A673 (cell line): ENCODE results near the gene ADGRL1. TPM values are rescaled to one million over a fixed set of nuclear protein-coding genes. Genes with fewer than 3 reads are reported as not detected.
A peak's percentile ranks its signal among the peaks of the same experiment; 100 is the strongest.

Experiments used
- BruUV-seq: library from RNA; stranded (reverse); fragments of 400-500 nt; replicated peaks from 2 replicates; lab custom pipeline; 2021; lab: Mats Ljungman, UMichigan
- CTCF ChIA-PET: fragments of 300-600 bp; sonication (Branson Sonifier 250); formaldehyde crosslinking; loops from one replicate; lab custom pipeline; 2022; ENCODE audit warnings: antibody characterized with exemption; lab: Charles Lee
- POLR2A ChIA-PET: fragments of 300-600 bp; sonication (Branson Sonifier 250); formaldehyde crosslinking; loops from one replicate; lab custom pipeline; 2022; ENCODE audit warnings: antibody characterized with exemption; ENCODE audit not compliant: low non-redundant PET; lab: Charles Lee
- DNase-seq: peaks from one replicate; pipeline ENCODE4 v3.0.0-alpha.2; 2015; ENCODE audit warnings: low spot score
- H3K27ac ChIP-seq: fragments of 200-600 bp; sonication (generic); 2 replicates; pipeline ENCODE4 v1.5.1; 2016; ENCODE audit warnings: mixed run types, low read depth, mild to moderate bottlenecking, mixed read lengths, antibody characterized with exemption, low read length; ENCODE audit not compliant: poor library complexity, severe bottlenecking
- H3K27me3 ChIP-seq: fragments of 200-600 bp; sonication (generic); replicated peaks from 2 replicates; pipeline ENCODE4 v1.6.1; 2017; ENCODE audit warnings: mixed run types, low read depth, mild to moderate bottlenecking, mixed read lengths, antibody characterized with exemption, low read length; ENCODE audit not compliant: insufficient read depth, poor library complexity
- H3K36me3 ChIP-seq: fragments of 200-600 bp; sonication (generic); 2 replicates; pipeline ENCODE4 v1.6.1; 2016; ENCODE audit warnings: mixed run types, mild to moderate bottlenecking, mixed read lengths, antibody characterized with exemption, low read length; ENCODE audit not compliant: insufficient read depth, poor library complexity, severe bottlenecking
- H3K4me1 ChIP-seq: fragments of 200-600 bp; sonication (generic); 2 replicates; pipeline ENCODE4 v1.6.1; 2017; ENCODE audit warnings: mixed run types, mild to moderate bottlenecking, mixed read lengths, antibody characterized with exemption, low read length; ENCODE audit not compliant: insufficient read depth, poor library complexity, severe bottlenecking
- H3K4me3 ChIP-seq: fragments of 200-600 bp; sonication (generic); 2 replicates; pipeline ENCODE4 v1.5.1; 2016; ENCODE audit warnings: low read depth, mixed run types, mild to moderate bottlenecking, mixed read lengths, low read length; ENCODE audit not compliant: poor library complexity, severe bottlenecking
- H3K9me3 ChIP-seq: fragments of 200-600 bp; sonication (generic); 2 replicates; pipeline ENCODE4 v1.6.1; 2016; ENCODE audit warnings: mixed run types, low read depth, mild to moderate bottlenecking, mixed read lengths, antibody characterized with exemption, low read length; ENCODE audit not compliant: poor library complexity, severe bottlenecking
- EZH2 ChIP-seq: fragments of 200-600 bp; sonication (generic); IDR thresholded peaks from 2 replicates; pipeline ENCODE4 v1.6.1; 2017; ENCODE audit warnings: borderline replicate concordance, low read depth, mild to moderate bottlenecking, mixed read lengths, antibody characterized with exemption, low read length; ENCODE audit not compliant: poor library complexity, severe bottlenecking
- intact Hi-C: fragments of 100-400 bp; cut with micrococcal nuclease; formaldehyde crosslinking; loops from one replicate; pipeline ENCODE4 v1.10.0; 2022; ENCODE audit not compliant: unreplicated experiment
- total RNA-seq: library from RNA; stranded (reverse); gene quantifications from 2 replicates; pipeline ENCODE4 v1.2.3, GENCODE V29; 2021
- TF ChIP-seq, protein P1 (sequence below): fragments of 300-800, 200-600 bp; sonication (generic); conservative IDR thresholded peaks from 2 replicates; pipeline ENCODE4 v1.5.1; 2017; ENCODE audit warnings: low read depth, mild to moderate bottlenecking, antibody characterized with exemption, low read length, moderate library complexity, mixed read lengths

ADGRL1 gene
- total RNA-seq, 1 experiment from 2014 or later: 66.1 TPM

DNA sequence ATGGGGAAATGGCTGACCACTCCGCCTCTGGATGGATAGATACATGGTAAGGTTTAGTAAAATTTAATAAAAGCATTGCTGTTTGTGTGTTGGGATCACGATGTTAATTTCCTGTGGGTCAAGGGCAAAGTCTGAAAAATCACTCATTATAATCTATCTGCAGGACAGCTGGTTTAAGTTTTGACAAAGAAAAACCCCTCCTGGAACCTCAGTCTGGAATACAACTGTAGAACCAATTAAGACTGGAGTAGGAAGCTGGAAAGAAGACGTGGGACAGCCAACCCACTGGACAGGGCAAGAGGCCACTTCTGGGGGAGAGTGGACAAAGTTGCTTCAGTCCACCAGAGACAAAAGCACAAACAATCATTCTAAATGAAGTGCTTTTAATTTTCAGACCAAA, 86.8 kb downstream of the ADGRL1 start:
- peaks cover 10% of the 10 kb centered on the region for H3K4me1 ChIP-seq
- no peak overlapping the region for H3K4me3 ChIP-seq
- BruUV-seq: no TSS peak
- no peak for DNase-seq
- H3K27ac ChIP-seq: peak overlapping the region; percentile 9
- H3K36me3 ChIP-seq: no peaks in the 10 kb centered on the region
- ChIA-PET POLR2A (interaction anchor here (0.7 kb wide), 1 partner anchor 13 kb away, joined by 5 read pairs; no protein-coding TSS in a partner anchor), CTCF (no interaction called here)
- TF ChIP-seq, protein P1, sequence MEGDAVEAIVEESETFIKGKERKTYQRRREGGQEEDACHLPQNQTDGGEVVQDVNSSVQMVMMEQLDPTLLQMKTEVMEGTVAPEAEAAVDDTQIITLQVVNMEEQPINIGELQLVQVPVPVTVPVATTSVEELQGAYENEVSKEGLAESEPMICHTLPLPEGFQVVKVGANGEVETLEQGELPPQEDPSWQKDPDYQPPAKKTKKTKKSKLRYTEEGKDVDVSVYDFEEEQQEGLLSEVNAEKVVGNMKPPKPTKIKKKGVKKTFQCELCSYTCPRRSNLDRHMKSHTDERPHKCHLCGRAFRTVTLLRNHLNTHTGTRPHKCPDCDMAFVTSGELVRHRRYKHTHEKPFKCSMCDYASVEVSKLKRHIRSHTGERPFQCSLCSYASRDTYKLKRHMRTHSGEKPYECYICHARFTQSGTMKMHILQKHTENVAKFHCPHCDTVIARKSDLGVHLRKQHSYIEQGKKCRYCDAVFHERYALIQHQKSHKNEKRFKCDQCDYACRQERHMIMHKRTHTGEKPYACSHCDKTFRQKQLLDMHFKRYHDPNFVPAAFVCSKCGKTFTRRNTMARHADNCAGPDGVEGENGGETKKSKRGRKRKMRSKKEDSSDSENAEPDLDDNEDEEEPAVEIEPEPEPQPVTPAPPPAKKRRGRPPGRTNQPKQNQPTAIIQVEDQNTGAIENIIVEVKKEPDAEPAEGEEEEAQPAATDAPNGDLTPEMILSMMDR: no peak
- no peak for TF ChIP-seq EZH2
- no peaks in the 10 kb centered on the region for H3K9me3 ChIP-seq
- H3K27me3 ChIP-seq: no peaks in the 10 kb centered on the region
- intact Hi-C loops: no loop called here

DNA sequence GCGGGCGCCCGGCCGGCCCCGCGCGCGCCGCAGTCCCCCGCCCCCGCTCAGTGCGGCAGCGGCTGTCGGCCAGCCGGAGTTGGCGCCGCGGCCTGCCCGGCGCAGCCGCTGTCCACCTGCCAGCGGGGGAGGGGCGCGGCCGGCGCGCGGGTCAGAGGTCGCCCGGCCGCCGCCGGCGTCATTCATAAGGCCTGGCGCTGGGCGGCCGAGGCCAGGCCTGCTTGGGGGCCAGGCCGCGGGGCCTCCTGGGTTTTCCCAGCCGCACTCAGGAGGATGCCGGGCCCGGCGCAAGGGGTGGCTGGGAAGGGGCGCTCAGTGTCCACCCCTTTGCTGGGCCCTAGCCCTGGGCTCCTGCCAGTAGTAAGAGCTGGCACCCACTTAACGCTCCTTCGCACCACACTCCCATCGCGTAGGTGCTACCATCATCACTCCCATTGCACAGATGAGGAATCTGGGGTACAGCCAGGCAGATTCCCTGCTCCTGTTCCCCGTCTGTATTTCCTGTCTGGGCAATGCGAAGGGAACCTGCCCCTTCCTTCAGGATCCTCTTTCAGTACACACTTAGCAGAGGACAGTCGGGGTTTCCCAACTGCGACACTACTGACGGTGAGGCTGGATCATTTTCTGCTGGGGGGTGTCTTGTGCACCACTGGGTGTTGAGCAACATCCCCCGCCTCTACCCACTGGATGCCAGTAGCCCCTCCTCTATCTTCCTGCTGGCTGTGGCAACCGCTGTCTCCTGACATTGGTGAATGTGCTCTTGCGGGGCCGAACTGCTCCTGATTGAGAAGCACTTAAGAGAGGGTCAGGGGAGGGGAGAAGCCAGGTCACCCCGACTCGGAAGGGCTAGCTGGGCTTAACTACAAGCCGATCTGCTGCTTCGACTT, 87.6 kb downstream of the ADGRL1 start:
- BruUV-seq: no TSS peak
- ChIA-PET CTCF (no interaction called here), POLR2A (interaction anchor here (0.5 to 0.7 kb wide), 2 partner anchors 14 to 1960 kb away, joined by 5 to 8 read pairs; no protein-coding TSS in a partner anchor)
- intact Hi-C loops: no loop called here
- Histone ChIP-seq H3K4me3 (peak overlapping the region; percentile 60), H3K4me1 (peaks cover 12% of the 10 kb centered on the region), H3K27me3 (no peaks in the 10 kb centered on the region), H3K36me3 (no peaks in the 10 kb centered on the region), H3K27ac (peak overlapping the region; percentile 73), H3K9me3 (no peaks in the 10 kb centered on the region)
- TF ChIP-seq, protein P1: no peak
- TF ChIP-seq EZH2: no peak
- DNase-seq: peak; percentile 61

DNA sequence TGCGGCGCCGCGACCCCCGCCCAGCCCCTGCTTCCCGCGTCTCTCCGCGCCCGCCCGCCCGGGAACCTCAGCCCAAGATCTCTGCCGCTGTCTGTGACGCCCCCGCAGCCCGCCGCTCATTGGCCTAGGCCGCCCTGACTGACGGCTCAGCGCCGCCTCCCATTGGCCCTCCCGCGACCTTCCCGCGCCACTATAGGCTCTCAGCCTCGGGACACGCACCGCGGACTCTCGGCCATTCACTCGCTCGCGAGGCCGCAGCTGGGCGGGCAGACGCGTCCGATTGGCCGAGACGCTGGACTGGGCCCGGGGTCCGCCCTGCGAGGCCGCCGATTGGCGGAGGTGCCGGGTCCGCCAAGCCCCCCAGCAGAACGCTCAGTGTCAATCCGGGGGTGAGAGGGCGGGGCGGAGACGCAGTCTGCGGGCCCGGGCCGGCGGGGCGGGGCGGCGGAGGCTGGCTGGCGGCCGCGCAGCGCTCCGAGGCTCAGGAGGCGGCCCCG, 88.3 kb downstream of the ADGRL1 start, which contains the start of gene PRKACA:
TSS of gene PRKACA (minus strand) at position 95 of the 497 bp plus-strand sequence. CDS start 215 bp downstream, outside the sequence.
- POLR2A ChIA-PET: interaction anchor here (0.5 kb wide), 1 partner anchor 1961 kb away, joined by 8 read pairs; no protein-coding TSS in a partner anchor
- no peak for TF ChIP-seq EZH2
- TF ChIP-seq, protein P1: no peak
- BruUV-seq: no TSS peak
- Histone ChIP-seq H3K36me3 (no peaks in the 10 kb centered on the region), H3K4me3 (peak within 1 kb of the TSS; percentile 78), H3K27ac (peak within 1 kb of the TSS; percentile 73), H3K4me1 (peaks cover 19% of the 10 kb centered on the region), H3K27me3 (no peaks in the 10 kb centered on the region), H3K9me3 (no peaks in the 10 kb centered on the region)
- CTCF ChIA-PET: no interaction called here
- intact Hi-C loops: no loop called here
- peak; percentile 100 for DNase-seq
